Kidney tubule cell (primary cell): ENCODE results near the gene P2RX5.

Experiments
- DNase-seq: peaks from one replicate; pipeline ENCODE4 v3.0.0-alpha.2; 2018; ENCODE audit warnings: low spot score

P2RX5 gene

DNA sequence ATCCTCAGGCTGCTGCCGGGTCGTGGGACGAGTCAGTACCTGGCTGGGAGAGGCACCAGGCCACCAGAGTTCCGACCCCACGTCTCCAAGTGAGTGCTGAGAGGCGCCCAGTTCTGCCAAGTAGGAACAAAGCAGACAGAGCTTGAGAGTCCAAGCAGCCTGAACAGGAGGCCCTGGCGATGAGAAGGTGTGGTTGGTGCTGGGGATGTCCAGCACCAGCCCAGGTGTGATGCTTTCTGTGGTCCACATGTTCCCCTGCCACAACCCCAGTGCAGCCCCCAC lies 38.4 kb downstream of the P2RX5 start:
- DNase-seq, result no peak

DNA sequence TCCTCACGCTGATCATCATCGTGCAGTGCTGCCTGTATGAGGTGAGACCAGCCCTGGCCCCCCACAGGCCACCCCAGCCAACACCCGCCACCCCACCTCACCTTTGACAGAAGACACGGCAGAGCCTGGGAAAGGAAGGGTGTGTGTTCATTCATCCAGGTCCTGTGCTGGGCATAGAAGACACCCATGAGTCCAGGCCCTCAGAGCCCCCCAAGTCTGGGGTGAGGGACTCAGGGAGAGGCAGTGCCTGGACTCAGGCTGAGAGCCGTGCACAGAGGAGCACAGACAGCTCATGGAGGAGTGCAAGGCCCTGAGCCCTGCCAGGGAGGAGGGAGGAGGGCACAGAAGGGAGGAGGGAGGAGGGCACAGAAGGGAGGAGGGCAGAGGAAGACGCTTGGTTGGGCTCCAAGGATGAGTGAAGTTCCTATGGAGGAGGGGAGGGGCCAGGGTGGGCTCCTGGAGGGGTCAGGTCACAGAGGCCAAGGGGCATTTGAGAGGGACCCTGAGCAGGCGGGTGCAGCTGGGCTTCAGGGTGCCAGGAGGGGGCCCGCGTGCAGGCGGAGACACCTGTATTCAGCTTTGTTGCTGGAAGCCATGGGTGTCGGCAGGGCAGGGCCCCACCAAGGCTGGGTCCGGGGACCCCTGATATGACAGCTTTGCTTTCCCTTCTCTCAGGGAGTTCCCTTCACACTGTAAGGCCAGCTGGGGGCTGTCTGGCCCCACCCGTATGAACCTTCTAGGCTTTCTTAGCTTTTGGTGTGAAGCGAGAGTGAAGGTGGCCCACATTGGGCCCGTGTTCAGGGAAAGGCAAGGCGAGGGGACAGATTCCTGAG lies 39.0 kb downstream of the P2RX5 start:
- DNase-seq, result no peak

GRCh38 chr17:3656353-3656752 lies 39.6 kb downstream of the P2RX5 start:
- no peak for DNase-seq

- no peak for DNase-seq
Measured at GRCh38 chr17:3655766-3656165, 40.2 kb downstream of the P2RX5 start.

DNA sequence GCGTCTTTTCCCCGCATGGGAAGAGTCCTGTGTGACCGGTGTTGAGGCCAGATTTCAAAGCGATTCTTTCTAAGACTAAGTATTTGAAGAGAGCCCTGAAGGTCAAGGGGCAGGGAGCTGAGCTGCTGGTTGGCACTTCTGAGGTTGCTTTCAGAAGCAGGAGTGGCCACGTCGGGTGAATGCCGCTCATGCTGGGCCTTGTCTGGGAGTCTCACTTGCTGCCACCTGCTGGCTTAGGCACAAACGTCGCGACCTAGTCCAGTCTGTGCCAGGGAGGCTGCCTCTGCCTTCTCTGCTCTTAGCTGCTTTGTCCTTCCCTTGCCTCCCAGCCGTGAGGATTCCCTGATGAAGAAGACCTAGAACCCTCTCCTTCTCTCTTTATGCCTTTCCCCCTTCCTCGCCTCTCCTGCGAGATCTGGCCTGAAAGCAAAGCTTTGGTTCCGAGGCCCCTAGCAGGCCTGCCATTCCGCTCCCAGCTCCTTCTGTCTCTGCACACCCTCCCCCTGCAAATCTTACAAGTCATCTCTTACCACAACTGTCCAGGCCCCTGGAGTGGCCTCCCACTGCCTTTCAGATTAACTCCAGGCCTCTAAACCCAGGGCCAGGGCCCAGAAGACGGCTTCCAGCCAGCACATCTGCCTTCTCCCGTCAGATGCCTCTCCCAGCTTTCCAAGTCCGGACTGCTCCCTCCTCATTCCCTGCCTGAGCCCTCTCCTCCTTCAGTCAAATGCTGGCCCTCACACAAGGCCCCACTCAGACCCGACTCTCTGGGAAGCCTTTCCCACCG lies 48.0 kb downstream of the P2RX5 start:
- DNase-seq, result peak; percentile 57

DNA sequence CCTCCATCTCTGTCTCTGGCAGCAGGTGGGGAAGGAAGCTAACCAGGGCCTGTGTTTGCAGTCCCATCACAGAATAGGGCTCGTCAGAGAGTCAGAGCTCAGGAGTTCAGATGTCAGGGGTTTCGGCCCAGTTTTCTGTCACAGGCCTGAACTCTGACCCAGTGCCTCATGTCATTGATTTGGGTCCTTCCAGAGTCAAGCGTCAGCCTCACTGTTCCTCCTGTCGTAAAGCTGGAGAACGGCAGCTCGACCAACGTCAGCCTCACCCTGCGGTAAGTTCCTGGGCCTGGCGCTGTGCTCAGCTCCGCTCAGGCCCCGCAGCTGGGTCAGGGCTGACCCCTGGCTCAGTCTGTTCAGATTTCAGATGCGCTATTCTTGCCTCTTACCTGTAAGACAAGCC lies 48.7 kb downstream of the P2RX5 start:
- no peak for DNase-seq

GRCh38 chr17:3645310-3645709 lies 50.6 kb downstream of the P2RX5 start:
- no peak for DNase-seq

- no peak for DNase-seq
Measured at GRCh38 chr17:3643889-3644349, 52.0 kb downstream of the P2RX5 start.

DNA sequence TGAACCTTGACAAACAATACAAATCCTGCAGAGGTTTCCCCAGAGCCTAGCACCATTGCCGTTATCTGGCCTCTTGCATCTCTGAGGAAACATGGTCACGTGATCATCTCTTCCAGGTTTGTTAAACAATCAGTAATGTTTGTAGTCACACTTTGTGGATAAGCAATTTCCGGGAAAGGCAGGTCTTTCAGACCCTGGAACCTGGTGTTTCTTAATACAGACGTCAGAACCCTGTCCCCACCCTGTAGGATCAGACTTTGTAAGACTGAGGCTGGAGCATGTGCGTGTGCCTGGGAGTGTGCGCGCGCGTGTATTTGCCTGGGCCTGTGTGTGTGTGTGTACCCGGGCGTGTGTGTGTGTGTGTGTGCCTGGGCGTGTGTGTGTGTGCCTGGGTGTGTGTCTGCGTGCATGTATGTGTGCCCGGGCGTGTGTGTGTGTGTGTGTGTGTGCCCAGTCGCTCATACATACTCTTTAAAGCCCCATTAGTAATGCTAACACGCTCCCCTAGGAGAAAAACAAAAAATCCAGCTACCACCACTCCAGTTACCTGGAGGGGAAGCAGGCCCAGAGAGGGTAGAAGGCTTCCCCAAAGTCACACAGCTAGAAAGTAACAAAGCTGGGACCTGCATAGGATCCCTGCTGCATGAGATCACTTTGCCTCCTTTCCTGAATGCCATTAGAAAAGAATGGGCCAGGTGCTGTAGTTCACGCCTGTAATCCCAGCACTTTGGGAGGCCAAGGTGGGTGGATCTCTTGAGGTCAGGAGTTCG lies 54.1 kb downstream of the P2RX5 start:
- DNase-seq, result peak; percentile 67

DNA sequence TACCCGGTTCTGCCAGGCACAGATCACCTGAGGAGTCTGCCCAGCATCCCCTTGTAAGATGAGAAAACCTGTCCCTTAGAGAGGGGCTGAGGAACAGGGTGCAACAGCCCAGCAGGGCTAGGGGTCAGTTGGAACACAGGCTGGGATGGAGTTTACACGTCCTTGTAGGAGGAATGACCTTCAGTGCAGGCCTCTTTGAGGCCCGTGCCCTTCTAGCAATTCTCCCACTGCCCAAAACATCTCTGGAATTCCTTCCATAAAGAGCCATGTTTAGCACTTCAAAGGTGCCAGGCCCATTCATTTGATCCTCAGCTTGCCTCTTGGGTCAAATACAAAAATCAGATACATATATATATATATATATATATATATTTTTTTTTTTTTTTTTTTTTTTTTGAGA lies 54.9 kb downstream of the P2RX5 start:
- DNase-seq, result no peak

GRCh38 chr17:3639981-3640596 lies 55.9 kb downstream of the P2RX5 start:
- DNase-seq, result no peak

- DNase-seq, result no peak
Measured at GRCh38 chr17:3636908-3637373, 59.0 kb downstream of the P2RX5 start.

- DNase-seq, result peak; percentile 98
Measured at GRCh38 chr17:3636154-3636907, 59.6 kb downstream of the P2RX5 start, which contains the start of the genes CTNS and SHPK. CTNS (plus strand) TSS chr17:3636760; CDS start chr17:3640207, 3,447 bp downstream. SHPK (minus strand) TSS chr17:3636250; CDS start chr17:3636219, 31 bp downstream.

DNA sequence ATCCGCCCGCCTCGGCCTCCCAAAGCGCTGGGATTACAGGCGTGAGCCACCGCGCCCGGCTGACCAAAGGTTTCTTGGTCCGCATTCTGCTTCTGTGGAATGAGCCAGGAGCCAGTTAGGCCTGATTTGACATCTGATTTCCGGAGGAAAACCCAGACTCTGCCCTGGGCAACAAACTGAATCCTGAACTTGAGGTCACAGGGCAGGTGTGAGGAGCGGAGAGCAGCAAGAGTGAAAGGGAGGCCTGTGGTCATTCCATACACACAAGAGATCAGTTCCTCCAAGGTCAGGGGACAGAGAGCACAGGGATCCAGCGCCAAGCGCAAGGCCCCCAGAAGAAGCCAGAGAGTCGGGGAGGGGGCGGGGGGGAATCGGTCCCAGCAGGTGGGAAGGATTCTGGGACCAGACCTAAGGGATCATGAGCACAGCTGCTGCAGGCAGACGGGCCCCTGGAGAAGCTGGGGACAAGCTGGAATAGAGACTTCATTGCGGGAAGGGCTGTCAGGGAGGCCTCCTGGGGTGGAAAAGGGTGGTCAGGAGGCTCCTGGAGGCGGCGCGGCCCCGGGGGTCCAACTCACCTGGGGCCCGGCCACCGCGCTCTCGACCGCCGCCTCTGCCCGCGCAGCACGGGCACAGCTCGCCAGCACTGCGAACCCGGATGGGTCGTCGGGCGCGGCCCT lies 60.3 kb downstream of the P2RX5 start:
- peak; percentile 68 for DNase-seq

GRCh38 chr17:3632287-3632686 lies 63.7 kb downstream of the P2RX5 start:
- no peak for DNase-seq

- no peak for DNase-seq
Measured at GRCh38 chr17:3630781-3631180, 65.2 kb downstream of the P2RX5 start.

DNA sequence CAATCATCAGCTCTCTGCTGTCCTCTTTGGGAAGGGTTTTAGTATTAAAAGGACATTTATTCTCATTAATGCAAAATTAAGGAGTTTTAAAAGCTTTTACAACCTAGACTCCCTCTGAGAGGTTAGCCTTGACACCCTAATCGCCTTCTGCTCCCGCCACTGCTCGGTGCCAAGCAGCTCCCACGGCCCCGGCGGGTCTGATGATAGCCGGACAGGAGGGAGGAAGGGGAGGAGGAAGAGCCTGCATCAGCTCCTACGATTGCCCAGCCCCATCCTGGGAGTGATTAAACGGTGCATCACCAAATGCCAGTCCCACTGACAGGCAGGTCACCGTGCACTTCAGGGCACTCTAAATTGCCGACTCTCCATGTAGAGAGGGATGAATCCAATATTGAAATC lies 68.2 kb downstream of the P2RX5 start:
- DNase-seq, result no peak

GRCh38 chr17:3626831-3627768 lies 68.9 kb downstream of the P2RX5 start:
- no peak for DNase-seq
